Measurements from ENCODE around the gene CD9. TPM values are rescaled to one million over a fixed set of nuclear protein-coding genes. Genes with fewer than 3 reads are reported as not detected.
"Not testable (repeated sequence)": the region's sequence is repeated elsewhere in the genome, so short reads cannot be mapped to it uniquely, and the experiment has no call there.

CD9 gene
- 5.4 TPM for polyA plus RNA-seq (2013, experiment 1 of 2; ENCODE audit: insufficient read length)
- 5.3 TPM for polyA plus RNA-seq (2013, experiment 2 of 2; ENCODE audit: insufficient read length)

GRCh38 chr12:6200256-6201212 is at the start of gene CD9:
Gene CD9, plus strand, starts transcription at chr12:6200400. Its CDS starts 100 bp downstream, at chr12:6200500.
- DNase-seq: no peak

GRCh38 chr12:6154730-6155459 is 45.3 kb upstream of the CD9 start:
- DNase-seq: no peak

DNA sequence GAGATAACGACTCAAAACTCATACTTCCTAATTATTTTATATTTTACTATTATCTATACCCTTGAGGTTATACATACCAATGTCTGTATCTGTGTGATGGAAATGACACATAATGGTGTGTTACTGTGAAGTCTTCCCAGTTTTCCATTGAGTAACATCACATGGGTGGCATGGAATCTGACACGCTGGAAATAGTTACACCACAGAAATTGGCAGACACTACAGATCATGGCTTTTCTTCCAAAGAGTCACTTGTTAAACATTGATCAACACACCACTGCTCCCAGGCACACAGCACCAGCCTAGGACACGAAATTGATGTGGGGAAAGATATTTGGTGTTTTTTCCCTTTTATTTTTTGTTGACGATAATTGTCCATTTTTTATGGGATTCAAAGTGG is 42.7 kb upstream of the CD9 start:
- no peak for DNase-seq

GRCh38 chr12:6158255-6158654 is 41.9 kb upstream of the CD9 start:
- DNase-seq: no peak

DNA sequence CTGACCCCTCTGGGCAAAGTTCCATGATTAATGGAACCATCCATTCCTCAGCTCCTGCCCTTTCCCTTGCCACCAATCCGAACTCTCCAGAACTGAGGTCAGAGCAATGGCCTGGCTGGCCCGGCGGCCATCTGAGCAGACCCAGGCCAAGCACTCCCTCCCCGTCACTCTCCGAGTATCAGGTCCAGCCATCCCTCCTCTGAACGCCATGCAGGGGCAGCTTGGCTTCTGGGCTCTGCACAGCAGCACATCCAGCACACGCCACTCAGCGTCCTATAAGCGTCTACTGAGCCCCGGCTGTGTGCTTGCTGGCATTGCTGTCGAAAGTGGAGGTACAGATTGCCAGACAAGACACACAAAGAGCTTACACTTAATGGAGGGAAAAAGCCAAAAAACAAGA is 41.5 kb upstream of the CD9 start:
- DNase-seq: no peak

GRCh38 chr12:6159166-6160011 is 40.8 kb upstream of the CD9 start:
- not testable (repeated sequence) for DNase-seq

- not testable (repeated sequence) for DNase-seq
These were observed 40.1 kb upstream of the CD9 start for GRCh38 chr12:6160049-6160649.

DNA sequence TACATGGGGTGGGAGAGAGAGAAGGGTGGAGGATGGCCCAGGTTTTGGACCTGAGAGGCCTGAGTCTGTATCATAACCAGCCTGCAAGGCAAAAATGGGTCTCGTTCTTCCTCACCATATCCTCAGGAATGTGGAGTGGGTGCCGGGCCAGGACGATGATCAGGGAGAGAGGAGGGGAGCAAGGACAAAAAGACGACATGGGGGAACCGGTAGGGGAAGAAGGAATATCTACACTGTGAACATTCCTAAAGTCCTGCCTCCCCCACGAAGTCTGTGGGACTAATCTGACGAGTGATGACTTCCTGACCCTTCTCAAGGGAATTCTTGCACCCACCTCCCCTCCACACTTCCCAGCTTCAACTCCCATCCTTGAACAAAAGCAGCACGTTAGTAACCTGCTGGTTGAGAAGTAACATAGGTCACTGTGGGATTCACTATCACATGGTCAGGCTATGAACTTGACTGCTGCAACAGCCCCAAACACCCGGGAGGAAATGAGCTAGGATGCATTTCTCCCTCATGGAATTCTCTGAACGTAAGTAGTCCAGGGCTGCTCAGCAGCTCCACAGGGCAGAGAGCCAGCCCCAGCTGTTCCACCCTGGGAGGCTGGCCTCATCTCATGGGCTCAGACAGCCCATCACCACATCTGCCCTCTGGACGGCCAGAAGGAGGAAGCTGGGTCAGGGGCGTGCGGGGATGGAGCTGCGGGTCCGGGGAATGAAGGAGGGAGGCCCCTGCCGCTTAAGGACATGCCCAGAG is 38.9 kb upstream of the CD9 start:
- peak; percentile 68 for DNase-seq

DNA sequence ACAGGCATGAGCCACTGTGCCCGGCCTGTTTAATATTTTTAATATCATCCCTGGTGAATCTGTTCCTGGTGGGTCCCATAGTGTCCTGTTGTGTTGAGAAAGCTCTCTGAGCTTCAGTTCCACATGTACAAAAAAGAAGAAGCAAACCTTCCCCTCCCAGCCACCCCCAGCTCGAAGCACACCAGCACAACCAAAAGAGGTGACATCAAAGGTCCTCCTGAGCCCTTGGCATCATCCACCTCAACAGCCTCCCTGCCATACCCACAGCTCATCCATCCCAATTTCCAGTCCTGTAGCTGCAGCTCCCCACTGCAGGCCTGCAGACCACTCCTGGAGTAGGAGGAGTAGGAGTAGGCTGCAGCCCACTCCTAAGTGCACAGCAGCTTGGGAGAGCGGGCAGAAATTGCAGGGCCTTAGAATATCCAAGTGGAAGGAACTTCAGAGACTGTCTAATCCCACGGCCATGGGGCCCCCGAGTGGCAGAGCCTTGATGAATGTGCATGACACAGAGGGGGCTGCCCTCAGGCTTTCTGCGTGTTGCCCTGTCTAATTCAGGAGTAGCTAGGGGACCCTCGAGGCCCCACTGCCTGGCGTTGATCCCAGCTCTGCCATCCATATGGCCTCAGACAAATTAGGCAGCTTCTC is 36.7 kb upstream of the CD9 start:
- no peak for DNase-seq

- peak; percentile 85 for DNase-seq
These were observed 34.8 kb upstream of the CD9 start for GRCh38 chr12:6165395-6165794.

GRCh38 chr12:6166808-6167207 is 33.4 kb upstream of the CD9 start:
- DNase-seq: no peak

GRCh38 chr12:6167327-6168280 is 32.6 kb upstream of the CD9 start:
- peak; percentile 91 for DNase-seq

- DNase-seq: no peak
These were observed 28.7 kb upstream of the CD9 start for GRCh38 chr12:6171409-6172015.

GRCh38 chr12:6172086-6172485 is 28.1 kb upstream of the CD9 start:
- DNase-seq: no peak

GRCh38 chr12:6172862-6173261 is 27.3 kb upstream of the CD9 start:
- DNase-seq: no peak

- no peak for DNase-seq
These were observed 22.4 kb upstream of the CD9 start for GRCh38 chr12:6177642-6178358.

- peak; percentile 79 for DNase-seq
These were observed 21.0 kb upstream of the CD9 start for GRCh38 chr12:6178981-6179761.
